B cell (primary cell): ENCODE measurements around the gene AVPR1B. TPM values are rescaled to one million over a fixed set of nuclear protein-coding genes. Genes with fewer than 3 reads are reported as not detected.

Source experiments
- ATAC-seq: fragments of 200-7000 bp; cut with Tn5 transposase; one replicate; pipeline ENCODE4 v1.10.0; 2021; ENCODE audit warnings: low read depth, mild to moderate bottlenecking, moderate number of reproducible peaks, moderate library complexity
- CTCF ChIA-PET: fragments of 350-600 bp; sonication (Branson Sonifier 250); formaldehyde crosslinking; loops from one replicate; lab custom pipeline; 2021; ENCODE audit warnings: antibody characterized with exemption, inconsistent platforms; lab: Charles Lee
- POLR2A ChIA-PET: fragments of 350-600 bp; sonication (Branson Sonifier 250); formaldehyde crosslinking; loops from one replicate; lab custom pipeline; 2021; ENCODE audit warnings: antibody characterized with exemption; lab: Charles Lee
- DNase-seq: peaks from one replicate; pipeline ENCODE4 v3.0.0; 2013
- H2AFZ ChIP-seq: 2 replicates; pipeline ENCODE4 v1.6.1; 2012; ENCODE audit warnings: mild to moderate bottlenecking, low read depth, low read length; ENCODE audit not compliant: insufficient read depth, poor library complexity, severe bottlenecking
- H3K27ac ChIP-seq, 2 donors: 1 replicate in 1 of 2; 2 replicates in 1 of 2; pipeline ENCODE4 v1.5.1; 2012 to 2013; ENCODE audit warnings: low read length in 2 of 2, mild to moderate bottlenecking in 2 of 2, moderate library complexity in 1 of 2
- H3K27me3 ChIP-seq, 4 experiments: fragments of 200-600 bp in 1 of 4; sonication (generic) in 1 of 4; replicated peaks in 1 of 4; 1 replicate in 2 of 4; 2 replicates in 2 of 4; pipeline versions ENCODE4 v1.6.1 to v1.7.0; 2013 to 2016; ENCODE audit warnings: low read length in 3 of 4, mild to moderate bottlenecking in 2 of 4, mixed read lengths in 1 of 4, moderate library complexity in 1 of 4; ENCODE audit not compliant: insufficient read depth in 4 of 4, control insufficient read depth in 3 of 4; ENCODE audit errors: control extremely low read depth in 1 of 4
- H3K36me3 ChIP-seq, 2 experiments: replicated peaks in 1 of 2; 1 replicate in 1 of 2; 2 replicates in 1 of 2; pipeline versions ENCODE4 v1.6.1 to v1.7.1; 2013; ENCODE audit warnings: low read length in 1 of 2; ENCODE audit not compliant: insufficient read depth in 2 of 2, control insufficient read depth in 1 of 2; ENCODE audit errors: control extremely low read depth in 1 of 2, extremely low read depth in 1 of 2
- H3K4me1 ChIP-seq, 2 donors: fragments of 200-600 bp in 1 of 2; sonication (generic) in 1 of 2; 1 replicate in 1 of 2; 2 replicates in 1 of 2; pipeline versions ENCODE4 v1.5.1 to v1.6.1; 2013 to 2017; ENCODE audit warnings: low read length in 2 of 2; ENCODE audit not compliant: control insufficient read depth in 2 of 2, insufficient read depth in 2 of 2
- H3K4me2 ChIP-seq: replicated peaks from 2 replicates; pipeline ENCODE3; 2012; ENCODE audit warnings: mild to moderate bottlenecking, low read depth, low read length; ENCODE audit not compliant: poor library complexity, severe bottlenecking
- H3K4me3 ChIP-seq, 5 experiments: fragments of 200-600 bp in 1 of 5; sonication (generic) in 1 of 5; 1 replicate in 3 of 5; 2 replicates in 2 of 5; pipeline versions ENCODE4 v1.5.1 to v1.7.0; 2011 to 2016; ENCODE audit warnings: low read length in 4 of 5, mild to moderate bottlenecking in 4 of 5, low read depth in 2 of 5, control low read depth in 1 of 5, moderate library complexity in 1 of 5; ENCODE audit not compliant: insufficient read depth in 1 of 5; ENCODE audit errors: control extremely low read depth in 1 of 5, extremely low read depth in 1 of 5
- H3K79me2 ChIP-seq: fragments of 200-600 bp; sonication (generic); one replicate; pipeline ENCODE4 v1.6.0; 2016; ENCODE audit warnings: low read length; ENCODE audit not compliant: control insufficient read depth, insufficient read depth
- H3K9ac ChIP-seq: fragments of 200-600 bp; sonication (generic); 2 replicates; pipeline ENCODE4 v1.6.1; 2017; ENCODE audit warnings: mild to moderate bottlenecking, low read length, moderate library complexity
- H3K9me3 ChIP-seq, 3 donors: one replicate each; pipeline versions ENCODE4 v1.6.1 to v1.7.1; 2013; ENCODE audit warnings: low read length in 2 of 3; ENCODE audit not compliant: control insufficient read depth in 2 of 3, insufficient read depth in 1 of 3; ENCODE audit errors: control extremely low read depth in 1 of 3
- H4K20me1 ChIP-seq: 2 replicates; pipeline ENCODE4 v1.6.0; 2012; ENCODE audit warnings: mild to moderate bottlenecking, low read length; ENCODE audit not compliant: insufficient read depth, control insufficient read depth, poor library complexity, severe bottlenecking
- H3K27ac Mint-ChIP-seq: one replicate; pipeline ENCODE4 v1.8.0; 2021; ENCODE audit warnings: mixed read lengths
- H3K27me3 Mint-ChIP-seq: one replicate; pipeline ENCODE4 v1.8.0; 2021; ENCODE audit warnings: mixed read lengths
- H3K4me1 Mint-ChIP-seq: one replicate; pipeline ENCODE4 v1.8.0; 2021; ENCODE audit warnings: mixed read lengths
- H3K4me3 Mint-ChIP-seq: one replicate; pipeline ENCODE4 v1.8.0; 2021; ENCODE audit warnings: mixed read lengths
- H3K9me3 Mint-ChIP-seq: one replicate; pipeline ENCODE4 v1.8.0; 2022; ENCODE audit warnings: mixed read lengths; ENCODE audit not compliant: insufficient read depth
- EZH2 ChIP-seq: IDR thresholded peaks from 2 replicates; pipeline ENCODE4 v1.6.1; 2012; ENCODE audit warnings: borderline replicate concordance, low read depth, mild to moderate bottlenecking, moderate library complexity, low read length; ENCODE audit not compliant: insufficient read depth, poor library complexity, severe bottlenecking
- WGBS: methylation state at CpG from one replicate; pipeline ENCODE4 v1.1.5; 2013; ENCODE audit warnings: missing lambda C conversion rate; ENCODE audit not compliant: insufficient coverage; 5-methylcytosine and 5-hydroxymethylcytosine counted together
- intact Hi-C: fragments of 100-400 bp; cut with micrococcal nuclease; formaldehyde crosslinking; loops from one replicate; pipeline ENCODE4 v1.10.0; 2022
- polyA plus RNA-seq: library from polyadenylated mRNA; depleted of rRNA; stranded (reverse); fragments of >200 nt; gene quantifications from 2 replicates; pipeline ENCODE4 v1.2.3, GENCODE V29; 2012
- total RNA-seq, 2 donors: library from RNA; stranded (reverse); fragments of 120-200 nt in 1 of 2; gene quantifications; 1 replicate in 1 of 2; 2 replicates in 1 of 2; pipeline versions ENCODE4 v1.2.3 to v1.2.4, GENCODE V29; 2013 to 2022
- TF ChIP-seq, protein P1 (sequence below): fragments of 200-600 bp; IDR thresholded peaks from one replicate; pipeline ENCODE4 v1.8.0; 2022; ENCODE audit warnings: antibody characterized with exemption, mild to moderate bottlenecking

AVPR1B gene
- total and polyA plus RNA-seq, 2 donors (not counting 1 experiment from before 2014, with no cell fraction given): 0.59 TPM; not detected in 1

DNA sequence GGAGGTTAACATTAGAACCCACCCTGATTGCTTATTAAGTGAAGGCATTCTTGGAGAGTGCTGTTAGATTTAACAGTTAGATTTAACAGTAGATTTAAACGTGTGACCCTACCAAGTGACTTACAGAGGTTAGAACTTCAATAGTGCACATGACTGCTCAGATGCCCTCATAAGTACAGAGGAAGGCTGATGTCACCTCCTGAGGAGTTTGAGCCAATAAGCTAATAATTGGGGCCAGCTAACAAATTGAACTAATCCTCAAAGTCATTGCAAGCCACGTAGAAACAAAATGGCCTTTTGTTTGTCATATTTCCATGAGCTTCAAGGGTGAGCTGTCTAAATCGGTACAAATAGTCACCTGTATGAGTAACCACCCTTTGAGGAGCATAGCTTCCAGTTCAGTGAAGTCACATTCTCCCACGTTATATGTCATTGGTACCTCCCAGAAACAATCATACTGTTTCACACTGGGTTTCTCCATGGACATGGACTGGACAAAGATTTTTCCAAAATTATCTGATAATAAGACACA lies 11.7 kb downstream of the AVPR1B start:
- TF ChIP-seq, protein P1, sequence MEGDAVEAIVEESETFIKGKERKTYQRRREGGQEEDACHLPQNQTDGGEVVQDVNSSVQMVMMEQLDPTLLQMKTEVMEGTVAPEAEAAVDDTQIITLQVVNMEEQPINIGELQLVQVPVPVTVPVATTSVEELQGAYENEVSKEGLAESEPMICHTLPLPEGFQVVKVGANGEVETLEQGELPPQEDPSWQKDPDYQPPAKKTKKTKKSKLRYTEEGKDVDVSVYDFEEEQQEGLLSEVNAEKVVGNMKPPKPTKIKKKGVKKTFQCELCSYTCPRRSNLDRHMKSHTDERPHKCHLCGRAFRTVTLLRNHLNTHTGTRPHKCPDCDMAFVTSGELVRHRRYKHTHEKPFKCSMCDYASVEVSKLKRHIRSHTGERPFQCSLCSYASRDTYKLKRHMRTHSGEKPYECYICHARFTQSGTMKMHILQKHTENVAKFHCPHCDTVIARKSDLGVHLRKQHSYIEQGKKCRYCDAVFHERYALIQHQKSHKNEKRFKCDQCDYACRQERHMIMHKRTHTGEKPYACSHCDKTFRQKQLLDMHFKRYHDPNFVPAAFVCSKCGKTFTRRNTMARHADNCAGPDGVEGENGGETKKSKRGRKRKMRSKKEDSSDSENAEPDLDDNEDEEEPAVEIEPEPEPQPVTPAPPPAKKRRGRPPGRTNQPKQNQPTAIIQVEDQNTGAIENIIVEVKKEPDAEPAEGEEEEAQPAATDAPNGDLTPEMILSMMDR: no peak
- no peak for TF ChIP-seq EZH2
- ATAC-seq: no peak
- Histone ChIP-seq H3K9ac (no peak overlapping the region), H3K4me2 (no peak overlapping the region), H3K79me2 (no peaks in the 10 kb centered on the region), H3K4me3 (no peak overlapping the region), H3K9me3 (no peaks in the 10 kb centered on the region), H3K36me3 (no peaks in the 10 kb centered on the region), H3K27ac (no peak overlapping the region), H3K27me3 (no peaks in the 10 kb centered on the region), H4K20me1 (no peaks in the 10 kb centered on the region), H3K4me1 (peaks cover 22 to 23% of the 10 kb centered on the region in 2 donors), H2AFZ (peak overlapping the region; percentile 48)
- intact Hi-C loops: no loop called here
- ChIA-PET CTCF (interaction anchor here (0.5 to 16.1 kb wide), 28 partner anchors 9 to 505 kb away, joined by 3 to 682 read pairs (median 12); partner anchors contain the start of genes CTSE and RAB29), POLR2A (interaction anchor here (1.9 kb wide), 1 partner anchor 75 kb away, joined by 15 read pairs; no protein-coding TSS in a partner anchor)
- WGBS: 85% methylated on average over 3 of the region's 4 CpGs
- peak overlapping the region; percentile 64 for H3K27ac Mint-ChIP-seq
- no peaks in the 10 kb centered on the region for H3K27me3 Mint-ChIP-seq
- no peaks in the 10 kb centered on the region for H3K9me3 Mint-ChIP-seq
- peaks cover 37% of the 10 kb centered on the region for H3K4me1 Mint-ChIP-seq
- H3K4me3 Mint-ChIP-seq: no peak overlapping the region
- no peak for DNase-seq

DNA sequence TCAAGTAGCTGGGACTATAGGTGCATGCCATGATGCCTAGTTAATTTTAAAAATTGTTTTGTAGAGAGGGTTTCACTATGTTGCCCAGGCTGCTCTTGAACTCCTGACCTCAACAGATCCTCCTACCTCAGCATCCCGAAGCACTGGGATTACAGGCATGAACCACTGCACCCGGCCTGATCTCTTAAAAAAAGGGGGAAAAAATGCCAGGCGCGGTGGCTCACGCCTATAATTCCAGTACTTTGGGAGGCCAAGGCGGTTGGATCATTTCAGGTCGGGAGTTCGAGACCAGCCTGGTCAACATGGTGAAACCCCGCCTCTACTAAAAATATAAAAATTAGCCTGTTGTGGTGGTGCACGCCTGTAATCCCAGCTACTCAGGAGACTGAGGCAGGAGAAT lies 13.2 kb downstream of the AVPR1B start:
- no peak for ATAC-seq
- intact Hi-C loops: loop anchor here (5.0 kb wide), 1 partner anchor 37 kb away; no protein-coding TSS in a partner anchor

More for the DNA sequence above, 13.2 kb downstream of the AVPR1B start:
- no peak overlapping the region for H3K4me3 ChIP-seq
- no peak overlapping the region for H3K9ac ChIP-seq
- H3K4me2 ChIP-seq: no peak overlapping the region
- no peak overlapping the region for H2AFZ ChIP-seq
- WGBS: 100% methylated on average over 7 of the region's 10 CpGs
- Mint-ChIP-seq H3K27me3 (no peaks in the 10 kb centered on the region), H3K4me3 (no peak overlapping the region), H3K9me3 (no peaks in the 10 kb centered on the region), H3K4me1 (peaks cover 39% of the 10 kb centered on the region), H3K27ac (no peak overlapping the region)
- no peaks in the 10 kb centered on the region for H4K20me1 ChIP-seq
- no peaks in the 10 kb centered on the region for H3K9me3 ChIP-seq
- DNase-seq: no peak
- ChIA-PET CTCF (interaction anchor here (0.6 to 16.1 kb wide), 7 partner anchors 9 to 446 kb away, joined by 4 to 682 read pairs (median 14); partner anchors contain the start of gene CTSE), POLR2A (no interaction called here)
- no peak for TF ChIP-seq EZH2
- TF ChIP-seq, protein P1: no peak
- H3K4me1 ChIP-seq: peaks cover 25% of the 10 kb centered on the region in 2 donors
- H3K27me3 ChIP-seq: no peaks in the 10 kb centered on the region
- H3K27ac ChIP-seq: no peak overlapping the region
- no peaks in the 10 kb centered on the region for H3K79me2 ChIP-seq
- no peaks in the 10 kb centered on the region for H3K36me3 ChIP-seq
